Measurements from ENCODE around the gene ADGRB3.

The ADGRB3 gene

GRCh38 chr6:69276204-69276603 is 641.1 kb downstream of the ADGRB3 start:
- H3K27ac ChIP-seq (ENCODE audit: low read length) = no peak overlapping the region
- no peaks in the 10 kb centered on the region for H3K9me3 ChIP-seq (replicated peaks; ENCODE audit: insufficient read depth, low read length)
- H3K79me2 ChIP-seq (ENCODE audit: low read length) = no peaks in the 10 kb centered on the region
- no peak overlapping the region for H3K9ac ChIP-seq (ENCODE audit: low read length)
- no peaks in the 10 kb centered on the region for H4K20me1 ChIP-seq (ENCODE audit: insufficient read depth, low read length)
- H3K4me1 ChIP-seq (ENCODE audit: low read length) = no peaks in the 10 kb centered on the region
- no peak overlapping the region for H3K4me3 ChIP-seq (ENCODE audit: low read length)
- no peaks in the 10 kb centered on the region for H3K27me3 ChIP-seq (replicated peaks; ENCODE audit: insufficient read depth, low read length)
- H2AFZ ChIP-seq (ENCODE audit: low read length) = no peak overlapping the region
- no peak for TF ChIP-seq EZH2 (optimal IDR thresholded peaks at IDR 0.05; ENCODE audit: low read depth, low read length)
- H3F3A ChIP-seq (ENCODE audit: insufficient read depth, low read length) = no peaks in the 10 kb centered on the region
- no peak for DNase-seq
- H3K9me2 ChIP-seq (replicated peaks; ENCODE audit: insufficient read depth, low read length) = no peaks in the 10 kb centered on the region
- no peaks in the 10 kb centered on the region for H3K36me3 ChIP-seq (replicated peaks; ENCODE audit: insufficient read depth, low read length)
- no peak overlapping the region for H3K4me2 ChIP-seq (ENCODE audit: low read depth, low read length)

- Histone ChIP-seq H3F3A (ENCODE audit: insufficient read depth, low read length) (no peaks in the 10 kb centered on the region), H4K20me1 (ENCODE audit: insufficient read depth, low read length) (no peaks in the 10 kb centered on the region), H3K79me2 (ENCODE audit: low read length) (no peaks in the 10 kb centered on the region), H3K4me2 (ENCODE audit: low read depth, low read length) (no peak overlapping the region), H3K4me3 (ENCODE audit: low read length) (no peak overlapping the region), H3K36me3 (replicated peaks; ENCODE audit: insufficient read depth, low read length) (no peaks in the 10 kb centered on the region), H2AFZ (ENCODE audit: low read length) (no peak overlapping the region), H3K9ac (ENCODE audit: low read length) (no peak overlapping the region), H3K4me1 (ENCODE audit: low read length) (no peaks in the 10 kb centered on the region), H3K27me3 (replicated peaks; ENCODE audit: insufficient read depth, low read length) (no peaks in the 10 kb centered on the region), H3K9me3 (replicated peaks; ENCODE audit: insufficient read depth, low read length) (no peaks in the 10 kb centered on the region), H3K27ac (ENCODE audit: low read length) (no peak overlapping the region), H3K9me2 (replicated peaks; ENCODE audit: insufficient read depth, low read length) (no peaks in the 10 kb centered on the region)
- no peak for DNase-seq
- TF ChIP-seq EZH2phosphoT487 (IDR thresholded peaks at IDR 0.05; ENCODE audit: low read length) = no peak
- TF ChIP-seq, protein P1, sequence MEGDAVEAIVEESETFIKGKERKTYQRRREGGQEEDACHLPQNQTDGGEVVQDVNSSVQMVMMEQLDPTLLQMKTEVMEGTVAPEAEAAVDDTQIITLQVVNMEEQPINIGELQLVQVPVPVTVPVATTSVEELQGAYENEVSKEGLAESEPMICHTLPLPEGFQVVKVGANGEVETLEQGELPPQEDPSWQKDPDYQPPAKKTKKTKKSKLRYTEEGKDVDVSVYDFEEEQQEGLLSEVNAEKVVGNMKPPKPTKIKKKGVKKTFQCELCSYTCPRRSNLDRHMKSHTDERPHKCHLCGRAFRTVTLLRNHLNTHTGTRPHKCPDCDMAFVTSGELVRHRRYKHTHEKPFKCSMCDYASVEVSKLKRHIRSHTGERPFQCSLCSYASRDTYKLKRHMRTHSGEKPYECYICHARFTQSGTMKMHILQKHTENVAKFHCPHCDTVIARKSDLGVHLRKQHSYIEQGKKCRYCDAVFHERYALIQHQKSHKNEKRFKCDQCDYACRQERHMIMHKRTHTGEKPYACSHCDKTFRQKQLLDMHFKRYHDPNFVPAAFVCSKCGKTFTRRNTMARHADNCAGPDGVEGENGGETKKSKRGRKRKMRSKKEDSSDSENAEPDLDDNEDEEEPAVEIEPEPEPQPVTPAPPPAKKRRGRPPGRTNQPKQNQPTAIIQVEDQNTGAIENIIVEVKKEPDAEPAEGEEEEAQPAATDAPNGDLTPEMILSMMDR (IDR thresholded peaks at IDR 0.05; ENCODE audit: low read length) = no peak
- no peak for TF ChIP-seq EZH2 (optimal IDR thresholded peaks at IDR 0.05; ENCODE audit: low read depth, low read length)
Measured at GRCh38 chr6:69279805-69280204, 644.7 kb downstream of the ADGRB3 start.

DNA sequence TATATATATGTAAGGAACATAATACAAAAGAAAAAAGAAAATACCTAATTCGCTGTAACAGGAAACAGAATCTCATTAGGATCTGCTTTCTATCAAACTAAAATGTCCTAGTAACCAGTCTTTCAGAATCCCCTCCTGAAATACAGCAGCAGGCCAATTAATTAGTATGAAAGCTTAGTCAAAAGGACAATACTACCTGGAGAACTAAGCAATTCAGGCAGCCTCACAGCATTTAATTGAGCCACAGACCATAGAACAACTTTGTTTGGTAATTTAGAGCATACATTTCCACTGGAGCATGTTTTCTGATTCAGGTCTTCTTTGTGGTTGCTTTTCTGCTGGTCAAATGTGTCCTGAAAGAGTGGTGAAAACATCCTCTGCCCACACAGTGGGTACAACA is 645.8 kb downstream of the ADGRB3 start:
- Histone ChIP-seq H3F3A (ENCODE audit: insufficient read depth, low read length) (no peaks in the 10 kb centered on the region), H3K27me3 (replicated peaks; ENCODE audit: insufficient read depth, low read length) (no peaks in the 10 kb centered on the region), H2AFZ (ENCODE audit: low read length) (no peak overlapping the region), H3K36me3 (replicated peaks; ENCODE audit: insufficient read depth, low read length) (no peaks in the 10 kb centered on the region), H3K9ac (ENCODE audit: low read length) (no peak overlapping the region), H3K4me2 (ENCODE audit: low read depth, low read length) (no peak overlapping the region), H3K9me3 (replicated peaks; ENCODE audit: insufficient read depth, low read length) (no peaks in the 10 kb centered on the region), H3K79me2 (ENCODE audit: low read length) (no peaks in the 10 kb centered on the region), H3K27ac (ENCODE audit: low read length) (no peak overlapping the region), H3K4me3 (ENCODE audit: low read length) (no peak overlapping the region), H3K4me1 (ENCODE audit: low read length) (no peaks in the 10 kb centered on the region), H4K20me1 (ENCODE audit: insufficient read depth, low read length) (no peaks in the 10 kb centered on the region), H3K9me2 (replicated peaks; ENCODE audit: insufficient read depth, low read length) (no peaks in the 10 kb centered on the region)
- no peak for DNase-seq
- TF ChIP-seq EZH2phosphoT487 (IDR thresholded peaks at IDR 0.05; ENCODE audit: low read length) = no peak
- TF ChIP-seq EZH2 (optimal IDR thresholded peaks at IDR 0.05; ENCODE audit: low read depth, low read length) = no peak
- TF ChIP-seq, protein P1 (IDR thresholded peaks at IDR 0.05; ENCODE audit: low read length) = no peak

DNA sequence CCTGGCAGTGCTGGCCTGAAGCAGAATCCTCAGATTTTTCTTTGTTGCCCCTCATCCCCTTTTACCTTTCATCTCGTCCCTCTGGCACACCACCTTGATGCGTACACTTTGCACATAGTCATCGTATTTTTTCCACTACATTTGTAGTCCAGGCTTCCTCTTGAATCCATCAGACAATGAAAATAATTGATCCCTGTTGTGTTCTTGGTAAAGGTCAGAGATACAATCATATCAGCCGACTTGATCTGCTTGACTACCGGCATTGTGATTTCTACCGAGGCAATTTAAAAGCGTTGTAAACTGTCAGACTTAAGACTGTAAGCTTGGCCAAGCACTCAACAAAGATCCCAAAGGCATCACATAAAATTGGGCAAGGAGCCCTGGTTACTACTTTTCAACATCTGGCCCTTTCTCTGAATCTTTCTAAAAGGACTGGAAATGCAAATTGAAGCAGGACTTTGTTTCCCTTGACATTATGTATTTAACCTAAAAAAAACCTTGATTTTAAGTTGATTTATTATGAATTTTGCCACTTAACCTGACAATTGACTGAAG is 649.2 kb downstream of the ADGRB3 start:
- no peaks in the 10 kb centered on the region for H3F3A ChIP-seq (ENCODE audit: insufficient read depth, low read length)
- H2AFZ ChIP-seq (ENCODE audit: low read length) = no peak overlapping the region
- no peaks in the 10 kb centered on the region for H3K4me1 ChIP-seq (ENCODE audit: low read length)
- H3K4me2 ChIP-seq (ENCODE audit: low read depth, low read length) = no peak overlapping the region
- DNase-seq = no peak
- no peaks in the 10 kb centered on the region for H4K20me1 ChIP-seq (ENCODE audit: insufficient read depth, low read length)
- H3K9me3 ChIP-seq (replicated peaks; ENCODE audit: insufficient read depth, low read length) = no peaks in the 10 kb centered on the region
- no peak overlapping the region for H3K27ac ChIP-seq (ENCODE audit: low read length)
- no peak overlapping the region for H3K4me3 ChIP-seq (ENCODE audit: low read length)
- H3K36me3 ChIP-seq (replicated peaks; ENCODE audit: insufficient read depth, low read length) = no peaks in the 10 kb centered on the region
- no peak overlapping the region for H3K9ac ChIP-seq (ENCODE audit: low read length)
- no peaks in the 10 kb centered on the region for H3K9me2 ChIP-seq (replicated peaks; ENCODE audit: insufficient read depth, low read length)
- H3K79me2 ChIP-seq (ENCODE audit: low read length) = no peaks in the 10 kb centered on the region
- H3K27me3 ChIP-seq (replicated peaks; ENCODE audit: insufficient read depth, low read length) = no peaks in the 10 kb centered on the region
- TF ChIP-seq EZH2 (optimal IDR thresholded peaks at IDR 0.05; ENCODE audit: low read depth, low read length) (no peak), EZH2phosphoT487 (IDR thresholded peaks at IDR 0.05; ENCODE audit: low read length) (no peak)
- TF ChIP-seq, protein P1 (IDR thresholded peaks at IDR 0.05; ENCODE audit: low read length) = no peak
